ENCODE measurements around the gene SHKBP1.

DNA sequence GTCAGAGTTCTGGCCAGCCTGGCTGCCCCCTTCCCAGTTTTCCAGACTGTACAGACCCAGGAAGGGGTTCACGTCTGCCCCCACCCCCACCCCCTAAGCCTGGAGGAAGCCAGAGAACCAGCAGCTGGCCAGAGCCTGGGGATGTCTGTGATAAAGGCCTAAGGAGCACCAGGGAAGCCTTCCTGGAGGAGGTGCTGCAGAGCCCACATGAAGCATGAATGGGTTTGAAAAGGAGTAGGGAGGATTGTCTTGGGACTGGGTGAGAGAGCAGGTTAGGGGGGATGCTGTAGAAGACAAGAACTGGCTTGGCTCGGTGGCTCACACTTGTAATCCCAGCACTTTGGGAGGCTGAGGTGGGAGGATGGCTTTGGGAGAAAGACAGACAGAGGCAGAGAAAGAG, 5.8 kb downstream of the SHKBP1 start:
- TF ChIP-seq POLR2A (IDR thresholded peaks at IDR 0.05; ENCODE audit: low read depth, low read length) (no peak), POLR2AphosphoS5 (IDR thresholded peaks at IDR 0.05; ENCODE audit: low read depth, low read length) (no peak), TAF1 (IDR thresholded peaks at IDR 0.05; ENCODE audit: borderline replicate concordance, low read depth, low read length) (no peak)
